LNCaP clone FGC (cell line): ENCODE data around the gene TBC1D14.

Experiments
- DNase-seq: peaks from one replicate; pipeline ENCODE4 v3.0.0-alpha.2; 2011; ENCODE audit warnings: low read depth
- H3K4me3 ChIP-seq: 2 replicates; pipeline ENCODE4 v1.5.1; 2011; ENCODE audit warnings: mild to moderate bottlenecking, low read depth, low read length, control low read depth
- CTCF ChIP-seq: IDR thresholded peaks from 2 replicates; pipeline ENCODE4 v1.5.1; 2012; ENCODE audit warnings: mild to moderate bottlenecking; ENCODE audit not compliant: control insufficient read depth, insufficient read depth; ENCODE audit errors: extremely low read depth

TBC1D14 gene

GRCh38 chr4:6932475-6932874 is 22.8 kb downstream of the TBC1D14 start:
- H3K4me3 ChIP-seq, result no peak overlapping the region
- no peak for DNase-seq
- TF ChIP-seq CTCF, result no peak

DNA sequence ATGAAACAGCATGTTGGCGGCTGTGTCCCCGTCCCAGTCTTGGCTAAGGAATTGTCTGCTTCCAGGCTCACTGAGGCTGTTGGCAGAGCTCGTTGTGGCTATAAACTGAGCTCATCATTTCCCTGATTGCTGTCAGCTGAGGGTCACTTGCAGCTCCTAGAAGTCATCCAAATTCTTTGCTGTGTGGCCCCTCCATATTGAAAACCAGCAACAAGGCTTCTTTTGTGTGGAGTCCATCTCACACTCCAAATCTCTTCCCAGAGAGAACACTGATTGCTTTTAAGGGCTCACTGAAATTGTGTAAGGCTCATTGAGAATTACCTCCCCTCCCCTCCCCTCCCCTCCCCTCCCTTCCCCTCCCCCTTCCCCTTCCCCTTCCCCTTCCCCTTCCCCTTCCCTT is 23.3 kb downstream of the TBC1D14 start:
- H3K4me3 ChIP-seq, result no peak overlapping the region
- DNase-seq, result no peak
- no peak for TF ChIP-seq CTCF

DNA sequence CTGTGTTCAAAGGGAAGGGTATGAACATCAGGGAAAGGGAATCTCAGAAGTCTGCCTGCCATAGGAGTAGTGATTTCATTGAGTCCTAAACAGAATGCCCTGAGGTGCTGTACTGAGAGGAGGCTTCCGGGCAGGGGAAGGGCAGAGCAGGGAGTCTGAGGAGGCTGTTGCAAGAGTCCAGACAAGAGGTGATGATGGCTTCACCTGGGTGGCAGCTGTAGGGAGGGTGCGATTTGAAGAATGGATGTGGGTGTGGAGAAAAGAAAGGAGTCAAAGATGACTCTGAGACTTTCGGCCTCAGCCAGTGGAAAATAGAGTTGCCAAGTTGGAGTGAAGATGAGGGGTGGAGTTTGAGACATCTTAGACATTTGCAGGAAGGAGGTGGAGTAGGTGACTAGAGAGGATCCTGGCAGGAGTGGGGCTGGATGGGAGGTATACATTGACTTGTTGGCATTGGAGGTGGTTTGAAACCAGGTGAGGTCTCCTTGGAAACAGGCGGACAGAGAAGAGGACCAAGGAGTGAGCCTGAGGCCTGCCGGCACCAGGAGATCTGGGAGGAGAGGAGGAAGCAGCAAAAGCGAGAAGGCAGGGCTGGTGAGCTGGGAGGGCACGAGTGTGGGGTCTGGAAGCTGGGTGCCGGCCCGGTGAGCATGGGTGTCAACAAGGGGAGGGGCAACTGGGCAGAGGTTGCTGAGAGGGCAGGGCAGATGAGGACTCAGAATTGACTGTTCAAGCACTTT is 24.2 kb downstream of the TBC1D14 start:
- no peak overlapping the region for H3K4me3 ChIP-seq

GRCh38 chr4:6935965-6936364 is 26.3 kb downstream of the TBC1D14 start:
- no peak for DNase-seq
- H3K4me3 ChIP-seq, result no peak overlapping the region
- no peak for TF ChIP-seq CTCF

More for the DNA sequence above, 24.2 kb downstream of the TBC1D14 start:
- no peak for TF ChIP-seq CTCF
- no peak for DNase-seq

DNA sequence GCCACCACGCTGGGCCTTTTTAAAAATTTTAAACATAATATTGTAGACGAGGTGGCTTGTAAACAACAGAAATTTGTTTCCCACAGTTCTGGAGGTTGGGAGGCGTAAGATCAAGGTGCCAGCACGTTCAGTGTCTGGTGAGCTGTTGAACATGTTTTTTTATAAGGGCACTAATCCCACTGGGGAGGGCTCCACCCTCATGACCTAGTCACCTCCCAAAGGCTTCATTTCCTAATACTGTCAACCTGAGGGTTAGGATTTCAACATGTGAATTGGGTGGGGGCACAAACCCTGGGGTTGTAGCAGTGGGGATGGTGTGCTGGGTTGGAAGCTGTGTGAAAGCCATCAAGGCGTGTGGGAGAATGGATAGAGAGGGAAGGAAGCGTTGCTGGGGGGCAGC is 27.6 kb downstream of the TBC1D14 start:
- TF ChIP-seq CTCF, result no peak
- no peak overlapping the region for H3K4me3 ChIP-seq
- DNase-seq, result no peak

- DNase-seq, result no peak
- H3K4me3 ChIP-seq, result no peak overlapping the region
- TF ChIP-seq CTCF, result no peak
These were observed 28.1 kb downstream of the TBC1D14 start for GRCh38 chr4:6937754-6938153.

DNA sequence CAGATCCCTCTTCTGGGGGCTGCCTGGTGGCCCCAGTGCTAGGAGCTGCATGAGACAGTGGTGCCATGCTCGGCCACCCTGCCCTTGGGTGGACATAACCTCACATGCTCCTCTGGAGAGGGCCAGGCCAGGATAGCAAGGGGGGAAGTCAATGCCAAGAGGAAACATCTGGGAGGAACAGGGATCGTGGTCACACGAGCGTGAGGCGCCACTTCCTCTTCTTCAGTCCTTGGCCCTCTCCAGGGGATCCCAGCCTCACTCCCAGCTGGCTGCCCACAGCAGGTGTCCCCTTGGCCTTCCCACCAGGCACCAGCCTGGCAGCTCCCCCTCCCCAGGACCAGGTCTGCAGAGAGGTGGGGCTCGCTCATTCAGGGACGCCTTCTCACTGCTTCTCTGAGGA is 28.6 kb downstream of the TBC1D14 start:
- DNase-seq, result no peak
- no peak overlapping the region for H3K4me3 ChIP-seq
- TF ChIP-seq CTCF, result no peak
